ENCODE results near the gene MMAA.

DNA sequence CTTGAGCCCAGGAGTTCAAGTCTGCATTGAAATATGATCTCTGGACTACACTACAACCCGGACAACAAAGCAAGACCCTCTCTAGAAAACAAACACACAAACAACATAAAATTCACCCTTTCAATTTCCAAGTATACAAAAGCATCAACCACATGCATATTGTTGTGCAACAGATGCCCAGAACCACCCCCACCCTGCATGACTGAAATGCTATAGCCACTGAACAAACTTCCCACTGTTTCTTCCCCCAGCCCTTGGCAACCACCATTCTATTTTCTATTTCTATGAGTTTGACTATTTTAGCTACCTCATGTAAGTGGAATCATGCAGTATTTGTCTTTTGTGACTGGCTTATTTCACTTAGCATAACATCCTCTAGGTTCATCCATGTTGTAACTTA, 46.6 kb downstream of the MMAA start:
- no peak for TF ChIP-seq CTCF (conservative IDR thresholded peaks at IDR 0.05; ENCODE audit: low read depth, low read length)
- TF ChIP-seq EZH2 (IDR thresholded peaks at IDR 0.05; ENCODE audit: borderline replicate concordance, low read depth, low read length, poor library complexity, severe bottlenecking), result no peak
